Renal cortical epithelial cell (primary cell): ENCODE measurements around the gene YWHAG. TPM values are rescaled to one million over a fixed set of nuclear protein-coding genes. Genes with fewer than 3 reads are reported as not detected.
"Not testable (repeated sequence)": the region's sequence is repeated elsewhere in the genome, so short reads cannot be mapped to it uniquely, and the experiment has no call there.

Experiments used
- DNase-seq: peaks from one replicate; pipeline ENCODE4 v3.0.0-alpha.2; 2011; ENCODE audit warnings: low read depth
- total RNA-seq: library from RNA; depleted of rRNA; stranded (reverse); fragments of >200 nt; gene quantifications from 2 replicates; pipeline ENCODE4 v1.2.3, GENCODE V29; 2014

The YWHAG gene
- total RNA-seq, 1 donor from 2014 or later: 221 TPM

DNA sequence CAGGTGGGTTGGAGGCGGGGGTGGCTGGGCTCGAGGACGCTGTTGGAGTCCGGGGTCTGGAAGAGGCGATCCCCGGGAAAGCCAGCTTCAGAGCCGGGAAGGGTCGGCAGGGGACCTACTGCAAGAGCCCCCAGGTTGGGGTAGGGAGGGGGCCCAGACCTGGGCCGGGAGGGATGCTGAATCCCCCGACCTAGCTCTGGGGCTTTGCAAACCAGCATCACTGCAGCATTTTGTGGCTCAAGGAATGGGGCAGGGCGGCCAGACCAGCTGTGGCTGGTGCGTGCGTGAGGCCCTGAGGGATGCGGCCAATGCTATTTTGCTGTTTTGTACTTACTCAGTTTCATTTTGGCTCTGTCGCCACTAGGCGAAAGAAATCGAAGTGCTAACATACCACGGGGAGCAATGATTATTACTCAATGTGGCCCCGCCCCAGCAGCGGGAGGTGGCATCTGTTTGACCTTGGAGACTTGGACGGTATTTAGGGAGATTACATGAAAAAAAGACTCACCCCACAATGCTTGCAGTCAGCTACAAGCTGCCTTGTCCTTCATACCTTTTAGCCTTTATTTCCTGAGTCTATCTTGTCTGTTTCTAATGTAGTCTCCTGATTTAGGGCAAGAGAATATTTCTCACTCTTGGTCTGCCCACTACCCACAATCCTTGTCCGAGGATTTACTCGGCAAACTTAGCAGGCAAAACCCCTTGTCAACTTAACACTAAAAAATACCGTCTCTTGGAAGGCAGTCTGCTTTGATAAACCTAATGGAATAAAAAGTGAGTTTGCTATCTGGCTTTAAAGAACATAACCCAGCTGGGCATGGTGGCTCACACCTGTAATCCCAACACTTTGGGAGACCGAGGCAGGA, 40.1 kb downstream of the YWHAG start:
- DNase-seq: peak; percentile 78

DNA sequence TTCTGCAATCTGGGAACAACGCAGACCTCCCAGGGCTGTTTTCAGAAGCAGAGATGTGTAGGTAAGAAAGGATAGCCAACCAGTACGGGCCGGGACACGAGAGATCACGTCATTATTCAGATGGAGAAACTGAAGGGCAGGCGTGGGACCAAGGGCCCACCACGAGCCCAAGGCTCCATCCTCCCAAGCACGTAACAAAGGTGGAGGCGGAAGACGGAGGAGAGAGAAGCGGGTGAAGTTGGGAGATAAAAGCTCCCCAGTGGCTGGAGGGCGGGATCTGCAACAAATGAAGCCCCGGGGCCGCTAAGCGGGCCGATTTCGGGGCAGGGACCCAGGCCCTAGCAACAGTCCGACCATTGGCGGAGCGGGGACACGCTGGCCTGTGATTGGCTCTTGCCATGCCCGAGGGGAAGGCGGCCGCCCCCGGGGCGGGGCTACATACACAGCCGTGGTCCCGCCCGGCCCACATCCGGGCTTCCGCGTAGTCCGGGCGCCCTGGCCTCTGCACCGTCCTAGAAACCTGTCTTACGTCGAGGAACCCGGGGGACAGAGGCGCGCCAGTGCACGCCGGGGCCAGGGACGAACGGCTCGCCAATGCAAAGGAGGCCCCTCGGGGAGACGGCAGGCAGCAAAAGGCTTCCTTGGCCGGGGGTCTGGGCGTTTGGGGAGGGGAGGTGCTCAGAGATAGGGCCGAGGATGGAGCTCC, 40.9 kb downstream of the YWHAG start:
- DNase-seq: peak; percentile 85

DNA sequence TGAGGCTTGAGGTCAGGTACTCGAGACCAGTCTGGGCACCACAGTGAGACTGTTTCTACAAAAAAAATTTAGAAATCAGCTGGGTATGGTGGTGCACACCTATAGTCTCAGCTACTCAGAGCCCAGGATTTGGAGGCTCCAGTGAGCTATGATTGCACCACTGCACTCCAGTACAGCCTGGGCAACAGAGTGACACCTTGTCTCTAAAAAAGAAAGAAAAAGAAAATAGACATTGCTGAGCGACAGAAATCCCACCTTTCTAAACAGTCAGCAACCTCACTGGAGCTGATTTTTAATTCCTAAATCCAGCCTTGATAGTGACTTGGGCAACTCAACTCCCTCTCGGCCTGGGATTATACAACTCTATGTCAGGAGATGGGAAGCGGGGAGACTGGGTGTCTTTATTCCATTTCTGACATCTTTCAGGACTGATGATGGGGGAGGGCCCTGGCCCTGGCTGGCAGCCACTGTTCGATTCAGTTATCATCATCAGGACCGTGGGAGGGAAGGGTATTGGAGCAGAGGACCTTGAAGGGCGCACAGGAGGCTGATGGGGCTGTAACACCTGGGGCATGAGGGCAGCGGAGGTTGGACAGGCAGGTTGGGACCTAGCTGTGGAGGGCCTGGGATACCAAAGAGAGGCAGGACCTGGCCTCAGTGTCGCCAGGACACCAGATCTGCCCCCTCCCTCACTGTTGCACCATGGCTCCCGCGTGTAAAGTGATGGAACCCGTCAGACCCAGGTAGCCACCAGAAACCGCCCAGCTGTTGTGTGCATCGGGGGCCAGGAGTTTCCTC, 41.6 kb downstream of the YWHAG start:
- no peak for DNase-seq

DNA sequence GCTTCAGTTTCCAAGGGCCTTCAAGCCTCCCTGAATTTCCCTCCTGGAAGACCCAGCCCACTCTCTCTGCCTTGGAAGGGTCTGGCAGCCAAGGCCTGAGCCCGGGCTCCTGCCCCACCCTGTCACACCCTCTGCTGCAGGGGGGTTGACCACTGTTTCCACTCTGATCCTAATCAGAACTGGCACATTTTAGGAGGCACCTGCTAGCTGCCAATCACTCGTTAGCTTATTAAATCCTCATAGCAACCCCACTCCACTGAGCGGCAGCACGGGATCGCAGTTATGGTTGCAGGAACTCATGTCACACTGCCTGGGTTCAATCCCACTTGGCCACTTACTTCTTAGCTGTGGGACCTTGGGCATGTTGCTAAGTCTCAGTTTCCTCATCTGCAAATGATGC, 43.4 kb downstream of the YWHAG start:
- no peak for DNase-seq

DNA sequence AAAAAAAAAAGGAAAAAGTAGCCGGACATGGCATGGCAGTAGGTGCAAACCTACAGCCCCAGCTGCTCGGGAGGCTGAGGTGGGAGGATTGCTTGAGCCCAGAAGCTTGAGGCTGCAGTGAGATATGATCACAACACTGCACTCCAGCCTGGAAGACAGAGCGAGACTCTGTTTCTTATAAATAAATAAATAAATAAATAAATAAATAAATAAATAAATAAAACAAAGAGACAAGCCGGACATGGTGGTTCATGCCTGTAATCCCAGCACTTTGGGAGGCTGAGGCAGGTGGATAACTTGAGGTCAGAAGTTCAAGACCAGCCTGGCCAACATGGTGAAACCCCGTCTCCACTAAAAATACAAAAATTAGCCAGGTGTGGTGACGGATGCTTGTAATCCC, 44.1 kb downstream of the YWHAG start:
- not testable (repeated sequence) for DNase-seq

DNA sequence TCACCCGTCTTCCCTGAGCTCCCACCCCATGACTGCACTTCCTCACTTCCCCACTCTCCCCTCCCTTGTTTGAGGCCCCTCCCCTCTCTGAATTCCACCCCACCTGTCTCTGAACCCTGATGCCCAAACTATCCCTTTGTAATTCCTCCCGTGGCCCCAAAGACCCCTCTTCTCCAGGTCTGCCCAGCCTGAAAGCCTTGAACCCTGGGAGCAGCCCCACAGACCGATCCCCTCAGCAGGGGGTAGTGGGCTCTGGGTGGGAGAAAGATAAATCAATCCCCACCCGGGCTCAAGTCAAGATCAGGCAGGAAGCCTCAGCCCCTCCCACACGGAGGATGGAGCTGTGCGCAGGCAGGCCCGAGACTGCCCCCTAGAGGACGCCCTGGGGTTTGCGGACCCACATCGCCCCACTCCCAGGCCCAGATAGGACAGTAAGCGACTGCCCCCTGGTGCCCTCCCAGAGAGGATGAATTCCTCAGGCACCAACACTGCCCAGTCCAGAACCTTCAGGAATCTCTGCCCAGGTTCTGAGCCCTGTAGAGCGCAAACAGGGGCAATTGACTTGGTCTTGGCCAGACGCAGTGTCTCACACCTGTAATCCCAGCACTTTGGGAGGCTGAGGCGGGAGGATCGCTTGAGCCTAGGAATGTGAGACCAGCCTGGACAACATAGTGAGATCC, 44.6 kb downstream of the YWHAG start:
- peak; percentile 76 for DNase-seq

DNA sequence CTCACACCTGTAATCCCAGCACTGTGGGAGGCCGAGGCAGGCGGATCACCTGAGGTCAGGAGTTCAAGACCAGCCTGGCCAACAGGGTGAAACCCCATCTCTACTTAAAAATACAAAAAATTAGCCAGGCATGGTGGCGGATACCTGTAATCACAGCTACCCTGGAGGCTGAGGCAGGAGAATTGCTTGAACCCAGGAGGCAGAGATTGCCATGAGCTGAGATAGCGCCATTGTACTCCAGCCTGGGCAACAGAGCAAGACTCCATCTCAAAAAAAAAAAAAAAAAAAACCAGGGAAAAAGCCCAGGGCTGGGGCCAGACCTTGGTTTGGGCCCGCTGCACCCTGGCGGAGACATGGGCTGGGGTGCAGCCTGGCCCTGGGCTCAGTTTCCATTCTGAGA, 47.0 kb downstream of the YWHAG start:
- DNase-seq: not testable (repeated sequence)

DNA sequence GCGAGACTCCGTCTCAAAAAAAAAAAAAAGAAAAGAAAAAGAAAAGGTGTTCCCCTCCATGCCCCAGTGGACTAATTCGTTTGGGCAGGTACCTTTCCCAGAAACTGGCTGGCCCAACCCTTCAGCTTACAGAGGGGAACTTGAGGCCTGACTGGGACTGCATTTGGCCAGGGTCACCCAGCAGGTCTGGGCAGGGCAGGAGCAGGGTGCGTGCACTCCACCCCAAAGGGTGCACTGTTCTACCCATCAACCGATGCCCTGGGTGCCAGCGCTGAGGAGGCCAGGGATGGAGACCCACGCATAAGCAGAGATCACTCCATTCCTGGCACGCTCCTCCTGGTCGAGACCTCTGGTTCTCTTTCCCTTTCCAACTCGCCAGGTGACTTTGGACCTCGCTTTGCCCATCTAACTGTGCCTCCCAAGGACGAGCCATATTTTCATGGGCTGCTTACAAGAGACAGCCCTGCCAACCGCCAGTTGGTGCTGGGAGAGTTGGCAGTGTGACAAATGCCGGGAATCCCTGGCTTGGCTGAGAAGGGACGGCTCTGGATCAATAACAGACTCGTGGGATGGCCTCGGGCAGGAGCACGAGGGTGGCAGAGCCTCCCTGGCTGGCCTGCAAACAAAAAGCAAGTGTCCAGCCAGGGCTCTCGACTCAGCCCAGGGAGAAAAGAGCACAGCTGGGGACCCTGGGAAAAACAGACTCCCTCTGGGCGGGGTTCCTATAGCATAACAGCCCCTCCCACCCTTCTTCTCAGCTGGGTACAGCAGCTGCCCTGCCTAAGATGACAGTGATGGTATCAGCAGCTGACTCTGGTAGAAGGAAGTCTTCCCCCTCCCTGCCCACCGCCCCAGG, 48.5 kb downstream of the YWHAG start:
- DNase-seq: no peak

DNA sequence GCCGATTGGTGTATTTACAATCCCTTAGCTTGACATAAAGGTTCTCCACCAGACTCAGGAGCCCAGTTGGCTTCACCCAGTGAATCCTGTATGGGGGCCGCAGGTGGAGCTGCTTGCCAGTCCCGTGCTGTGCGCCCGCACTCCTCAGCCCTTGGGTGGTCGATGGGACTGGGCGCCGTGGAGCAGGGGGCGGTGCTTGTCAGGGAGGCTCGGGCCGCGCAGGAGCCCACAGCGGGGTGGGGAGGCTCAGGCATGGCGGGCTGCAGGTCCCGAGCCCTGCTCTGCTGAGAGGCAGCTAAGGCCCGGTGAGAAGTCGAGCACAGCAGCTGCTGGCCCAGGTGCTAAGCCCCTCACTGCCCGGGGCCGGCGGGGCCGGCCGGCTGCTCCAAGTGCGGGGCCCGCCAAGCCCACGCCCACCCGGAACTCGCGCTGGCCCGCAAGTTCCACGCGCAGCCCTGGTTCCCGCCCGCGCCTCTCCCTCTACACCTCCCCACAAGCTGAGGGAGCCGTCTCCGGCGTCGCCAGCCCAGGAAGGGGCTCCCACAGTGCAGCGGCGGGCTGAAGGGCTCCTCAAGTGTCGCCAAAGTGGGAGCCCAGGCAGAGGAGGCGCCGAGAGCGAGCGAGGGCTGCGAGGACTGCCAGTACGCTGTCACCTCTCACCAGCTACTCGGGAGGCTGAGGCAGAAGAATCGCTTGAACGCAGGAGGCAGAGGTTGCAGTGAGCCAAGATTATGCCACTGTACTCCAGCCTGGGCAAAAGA, 49.3 kb downstream of the YWHAG start:
- DNase-seq: not testable (repeated sequence)

DNA sequence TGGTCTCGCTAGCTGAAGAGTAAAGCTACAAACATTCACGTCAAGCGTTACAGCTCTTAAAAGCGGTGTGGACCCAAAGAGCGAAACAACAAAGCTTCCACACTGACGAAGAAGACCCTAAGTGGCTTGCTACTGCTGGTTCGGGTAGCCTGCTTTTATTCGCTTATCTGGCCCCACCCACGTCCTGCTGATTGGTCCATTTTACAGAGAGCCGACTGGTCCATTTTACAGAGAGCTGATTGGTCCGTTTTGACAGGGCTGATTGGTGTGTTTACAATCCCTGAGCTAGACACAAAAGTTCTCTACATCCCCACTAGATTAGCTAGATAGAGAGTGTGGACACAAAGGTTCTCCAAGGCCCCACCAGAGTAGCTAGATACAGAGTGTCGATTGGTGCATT, 49.9 kb downstream of the YWHAG start:
- not testable (repeated sequence) for DNase-seq

DNA sequence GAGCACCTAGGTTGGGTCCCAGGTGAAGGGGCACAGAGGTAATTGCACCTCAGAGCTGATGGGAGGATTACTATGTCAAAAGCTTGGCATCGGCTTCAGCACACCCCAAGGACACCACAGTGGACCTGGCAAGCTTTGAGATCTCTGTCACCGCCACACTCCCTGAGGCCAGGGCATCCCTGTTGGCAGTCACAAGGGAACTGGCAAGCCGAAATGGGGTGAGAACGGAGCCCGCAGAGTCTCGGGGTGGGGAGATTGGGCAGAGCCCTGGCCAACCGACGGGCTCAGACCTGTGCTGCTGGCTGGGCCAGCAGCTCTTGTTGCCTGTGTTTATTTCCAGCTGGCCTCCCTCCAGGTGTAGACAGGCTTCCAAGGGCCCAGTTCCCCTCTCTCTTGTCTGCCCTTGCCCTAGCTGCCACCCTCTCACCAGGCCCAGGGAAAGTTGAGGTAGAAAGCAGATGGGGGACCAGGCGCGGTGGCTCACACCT, 53.9 kb downstream of the YWHAG start:
- DNase-seq: no peak

DNA sequence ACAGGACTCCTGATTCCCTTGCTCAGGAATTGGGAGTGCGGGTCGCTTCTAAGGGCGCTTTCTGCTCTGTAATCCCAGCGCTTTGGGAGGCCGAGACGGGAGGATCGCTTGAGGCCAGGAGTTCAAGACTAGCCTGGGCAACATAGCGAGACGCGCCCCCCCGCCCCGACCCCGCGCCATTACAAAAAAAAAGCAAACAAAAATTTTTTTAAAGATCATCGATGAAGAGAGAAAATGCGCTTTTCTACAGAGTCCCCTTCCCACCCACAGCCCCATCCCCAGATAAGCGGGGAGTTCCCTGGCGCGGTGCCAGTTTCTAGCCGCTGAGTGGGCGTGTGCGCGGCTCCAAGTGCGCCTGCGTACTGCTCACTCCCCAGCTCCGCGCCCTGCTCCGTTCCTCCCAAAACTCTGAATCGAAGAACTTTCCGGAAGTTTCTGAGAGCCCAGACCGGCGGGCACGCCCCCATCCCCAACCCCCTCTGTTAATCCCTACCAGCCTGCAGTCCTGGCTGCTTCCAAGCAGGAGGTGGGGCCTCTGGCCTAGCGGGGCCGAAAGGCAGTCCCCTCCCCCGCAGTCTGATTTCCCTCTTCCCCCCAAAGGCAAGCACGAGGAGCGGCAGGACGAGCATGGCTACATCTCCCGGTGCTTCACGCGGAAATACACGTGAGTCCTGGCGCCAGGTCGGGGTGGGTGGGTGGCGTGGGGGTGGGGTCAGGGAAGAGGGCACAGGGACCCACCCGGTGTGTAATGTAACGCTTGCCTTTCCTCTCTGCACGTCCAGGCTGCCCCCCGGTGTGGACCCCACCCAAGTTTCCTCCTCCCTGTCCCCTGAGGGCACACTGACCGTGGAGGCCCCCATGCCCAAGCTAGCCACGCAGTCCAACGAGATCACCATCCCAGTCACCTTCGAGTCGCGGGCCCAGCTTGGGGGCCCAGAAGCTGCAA, 55.3 kb downstream of the YWHAG start:
- DNase-seq: peak; percentile 89

DNA sequence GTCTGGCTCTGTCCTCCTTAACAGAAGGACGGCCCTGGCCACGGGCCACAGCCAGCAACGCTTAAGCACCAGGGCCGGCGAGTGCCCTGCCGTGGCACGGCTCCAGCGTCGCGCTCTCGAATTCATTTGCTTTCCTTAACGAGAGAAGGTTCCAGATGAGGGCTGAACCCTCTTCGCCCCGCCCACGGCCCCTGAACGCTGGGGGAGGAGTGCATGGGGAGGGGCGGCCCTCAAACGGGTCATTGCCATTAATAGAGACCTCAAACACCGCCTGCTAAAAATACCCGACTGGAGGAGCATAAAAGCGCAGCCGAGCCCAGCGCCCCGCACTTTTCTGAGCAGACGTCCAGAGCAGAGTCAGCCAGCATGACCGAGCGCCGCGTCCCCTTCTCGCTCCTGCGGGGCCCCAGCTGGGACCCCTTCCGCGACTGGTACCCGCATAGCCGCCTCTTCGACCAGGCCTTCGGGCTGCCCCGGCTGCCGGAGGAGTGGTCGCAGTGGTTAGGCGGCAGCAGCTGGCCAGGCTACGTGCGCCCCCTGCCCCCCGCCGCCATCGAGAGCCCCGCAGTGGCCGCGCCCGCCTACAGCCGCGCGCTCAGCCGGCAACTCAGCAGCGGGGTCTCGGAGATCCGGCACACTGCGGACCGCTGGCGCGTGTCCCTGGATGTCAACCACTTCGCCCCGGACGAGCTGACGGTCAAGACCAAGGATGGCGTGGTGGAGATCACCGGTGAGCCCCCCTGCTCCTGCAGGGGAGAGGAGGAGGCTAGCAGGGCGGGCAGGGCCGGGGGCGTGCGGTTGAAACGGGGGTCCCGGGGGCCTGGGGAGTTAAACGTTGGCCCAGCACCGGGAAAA, 56.2 kb downstream of the YWHAG start, which contains the start of gene HSPB1:
Gene HSPB1, plus strand, starts transcription at position 327 of the 855 bp plus-strand sequence. Its CDS starts 40 bp downstream, at position 367.
- DNase-seq: peak; percentile 74

DNA sequence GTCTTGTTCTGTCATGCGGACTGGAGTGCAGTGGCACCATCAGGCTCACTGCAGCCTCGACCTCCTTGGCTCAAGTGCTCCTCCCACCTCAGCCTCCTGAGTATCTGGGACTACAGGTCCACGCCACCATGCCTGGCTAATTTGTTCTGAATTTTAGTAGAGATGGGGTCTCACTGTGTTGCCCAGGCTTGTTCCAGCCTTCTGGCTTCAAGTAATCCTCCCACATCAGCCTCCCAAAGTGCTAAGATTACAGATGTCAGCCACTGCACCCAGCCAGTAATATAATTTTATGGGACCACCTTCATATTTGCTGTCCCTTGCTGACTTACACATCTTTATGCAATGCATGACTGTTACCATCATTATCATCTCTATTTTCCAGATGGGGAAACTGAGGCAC, 57.8 kb downstream of the YWHAG start:
- DNase-seq: no peak

DNA sequence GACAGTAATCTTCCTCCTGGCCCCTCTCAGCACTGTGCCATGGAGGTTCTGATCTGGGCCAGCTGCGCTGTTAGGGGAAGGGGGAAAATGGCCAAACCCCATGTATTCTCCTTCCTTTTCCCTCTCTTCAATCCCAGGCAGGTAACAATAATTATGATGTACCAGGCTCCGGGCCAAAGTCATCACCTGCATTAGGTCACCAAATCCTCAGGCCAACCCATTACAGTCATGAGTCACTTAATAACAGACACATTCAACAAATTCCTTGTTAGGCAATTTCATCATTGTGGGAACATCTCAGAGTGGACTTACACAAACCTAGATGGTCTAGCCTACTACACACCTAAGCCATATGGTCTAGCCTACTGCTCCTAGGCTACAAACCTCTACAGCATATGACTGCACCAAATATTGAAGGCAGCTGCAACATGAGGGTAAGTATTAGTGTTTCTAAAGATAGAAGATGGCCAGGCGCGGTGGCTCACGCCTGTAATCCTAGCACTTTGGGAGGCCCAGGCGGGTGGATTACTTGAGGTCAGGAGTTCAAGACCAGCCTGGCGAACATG, 58.5 kb downstream of the YWHAG start:
- peak; percentile 97 for DNase-seq

DNA sequence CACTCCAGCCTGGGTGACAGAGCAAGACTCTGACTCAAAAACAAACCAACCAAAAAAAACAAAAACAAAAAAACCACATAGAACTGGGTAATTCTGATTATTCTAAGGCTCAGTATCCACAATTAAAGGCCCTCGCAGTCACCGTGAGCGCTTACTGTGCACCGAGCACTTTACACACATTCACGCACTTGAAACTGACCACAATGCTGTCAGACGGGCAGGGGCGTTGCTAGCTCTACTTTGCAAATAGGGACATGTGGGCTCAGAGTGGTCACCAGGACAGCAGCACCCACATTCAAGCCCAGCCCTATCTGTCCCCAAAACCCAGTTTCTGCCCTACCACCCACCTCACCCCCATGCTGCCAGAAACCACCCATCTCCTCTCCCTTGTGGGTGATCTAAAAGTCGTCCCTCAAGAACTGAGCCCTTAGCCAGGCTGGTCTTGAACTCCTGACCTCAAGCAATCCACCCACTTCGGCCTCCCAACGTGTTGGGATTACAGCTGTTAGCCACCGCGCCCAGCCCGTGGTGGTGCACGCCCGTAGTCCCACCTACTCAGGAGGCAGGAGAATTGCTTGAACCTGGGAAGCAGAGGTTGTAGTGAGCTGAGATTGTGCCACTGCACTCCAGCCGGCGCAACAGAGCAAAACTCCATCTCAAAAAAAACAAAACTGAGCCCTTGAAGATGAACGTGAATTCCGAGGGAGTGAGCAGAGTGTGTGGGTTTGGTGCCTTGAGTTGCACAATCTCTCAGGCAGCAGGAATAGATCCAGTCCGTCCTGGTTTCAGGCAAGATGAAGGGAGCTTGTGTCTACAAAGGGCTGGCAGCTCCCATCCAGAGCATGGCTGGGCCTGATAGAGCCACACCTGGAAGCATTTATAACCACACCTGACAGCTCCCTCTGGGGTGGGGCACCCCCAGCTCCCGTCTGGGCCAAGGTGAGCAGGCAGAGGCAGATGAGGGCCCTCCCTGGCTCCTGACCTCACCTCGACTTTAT, 61.7 kb downstream of the YWHAG start:
- peak; percentile 90 for DNase-seq
